Measurements from ENCODE around the gene PDE6H.

Gene PDE6H

DNA sequence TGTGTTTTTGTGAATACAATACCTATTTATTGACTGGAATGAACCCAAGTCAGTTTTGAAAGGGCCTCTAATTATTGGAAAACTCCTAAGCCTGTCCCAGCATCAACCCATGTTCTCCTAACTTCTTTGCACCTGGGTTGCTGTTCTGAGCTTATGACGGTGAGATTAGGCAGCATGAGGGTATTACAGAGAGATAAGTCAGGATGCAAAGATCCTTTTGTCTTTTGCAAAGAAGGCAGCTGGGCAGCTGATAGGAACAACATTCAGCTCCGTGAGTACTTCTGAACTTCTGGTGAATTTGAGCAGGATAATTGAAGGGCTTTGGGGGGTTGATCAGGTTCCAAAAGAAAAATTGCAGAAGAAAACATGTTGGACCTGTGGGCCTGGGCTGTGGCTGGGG lies at the start of gene PDE6H:
Gene PDE6H, plus strand, starts transcription at position 227 of the 400 bp plus-strand sequence. CDS start 4,971 bp downstream, outside the sequence.
- no peak for DNase-seq

DNA sequence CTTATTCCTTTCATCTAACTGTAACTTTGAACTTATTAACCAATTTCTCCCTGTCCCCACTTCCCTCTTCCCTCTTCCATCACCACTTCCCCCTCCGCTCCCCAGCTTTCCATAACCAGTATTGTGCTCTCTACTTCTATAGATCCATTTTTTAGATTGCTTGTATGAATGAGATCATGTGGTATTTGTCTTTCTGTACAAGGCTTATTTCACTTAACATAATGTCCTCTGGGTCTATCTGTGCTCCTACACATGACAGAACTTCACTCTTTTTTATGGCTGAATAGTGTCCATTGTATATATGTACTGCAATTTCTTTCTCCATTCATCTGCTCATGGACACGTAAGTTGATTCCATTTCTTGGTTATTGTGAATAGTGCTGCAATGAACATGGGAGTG lies 48.9 kb upstream of the PDE6H start:
- no peak for DNase-seq

DNA sequence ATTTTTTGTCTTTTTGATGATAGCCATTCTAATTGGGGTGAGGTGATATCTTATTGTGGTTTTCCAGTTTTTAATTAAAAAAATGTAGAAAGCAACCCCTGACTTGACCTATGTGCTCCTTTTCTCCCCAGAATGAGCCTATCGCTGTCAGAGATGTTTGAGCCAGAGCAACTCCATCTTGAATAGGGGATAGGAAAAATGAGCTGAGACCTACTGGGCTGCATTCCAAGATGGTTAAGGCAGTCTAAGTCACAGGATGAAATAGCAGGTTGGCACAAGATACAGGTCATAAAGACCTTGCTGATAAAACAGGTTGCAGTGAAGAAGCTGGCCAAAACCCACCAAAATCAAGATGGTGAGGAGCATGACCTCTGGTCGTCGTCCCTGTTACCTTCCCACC lies 48.3 kb upstream of the PDE6H start:
- no peak for DNase-seq

GRCh38 chr12:14927267-14927666 lies 45.6 kb upstream of the PDE6H start:
- DNase-seq, result no peak

DNA sequence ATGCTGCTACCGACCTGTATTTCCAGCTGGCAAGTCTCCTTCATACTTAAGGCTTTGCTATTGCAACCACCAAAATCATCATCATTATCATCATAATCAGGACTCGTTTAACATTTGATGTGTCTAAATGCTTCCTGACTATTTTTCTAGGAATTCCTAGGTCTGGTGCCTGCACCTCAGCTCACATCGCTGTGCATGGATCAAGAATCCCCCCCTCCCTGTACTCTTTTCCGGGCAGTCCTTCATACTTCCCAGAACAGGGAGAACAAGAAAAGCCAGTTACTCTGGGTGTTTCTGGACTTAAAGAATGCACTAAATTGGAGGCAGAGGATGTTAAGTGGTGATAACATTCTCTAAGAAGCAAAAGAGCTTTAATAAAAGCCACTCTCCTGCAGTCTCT lies 43.9 kb upstream of the PDE6H start:
- DNase-seq, result no peak

DNA sequence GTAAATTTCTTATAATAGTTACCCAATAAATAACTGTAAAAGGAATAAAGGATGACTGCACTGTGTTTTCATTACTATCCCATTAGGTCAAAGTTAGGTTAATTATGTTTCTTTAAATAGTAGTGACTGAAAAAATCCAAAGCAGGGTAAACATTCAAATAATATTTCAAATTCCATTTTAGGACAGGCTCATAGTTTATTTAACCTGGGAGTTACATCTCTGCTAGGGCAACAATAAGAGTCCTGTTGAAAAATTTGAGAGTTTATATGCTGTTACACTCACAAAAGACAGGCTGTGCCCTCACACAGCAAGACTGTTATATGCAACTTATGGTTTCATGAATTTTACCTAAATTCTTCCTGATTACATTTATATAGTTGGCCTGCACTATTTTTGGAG lies 42.5 kb upstream of the PDE6H start:
- no peak for DNase-seq

DNA sequence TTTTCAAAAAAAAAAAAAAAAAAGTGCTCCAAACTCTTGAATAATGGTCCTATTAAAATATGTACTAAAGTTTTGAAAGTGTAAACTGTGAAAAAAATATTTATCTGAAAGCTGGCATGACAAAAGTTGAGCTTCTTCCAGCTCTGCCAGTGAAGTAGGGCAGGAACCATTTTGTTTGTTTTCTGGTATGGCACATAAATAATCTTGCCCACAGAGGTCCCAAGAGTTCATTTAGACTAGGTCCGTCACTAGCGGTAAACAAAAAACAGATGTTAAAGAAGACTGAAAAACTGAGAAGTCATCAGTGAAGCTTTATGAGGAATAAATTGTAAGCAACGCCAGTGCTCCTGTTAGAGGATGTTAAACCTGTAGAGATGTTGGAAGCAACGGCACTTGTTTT lies 41.5 kb upstream of the PDE6H start:
- no peak for DNase-seq

DNA sequence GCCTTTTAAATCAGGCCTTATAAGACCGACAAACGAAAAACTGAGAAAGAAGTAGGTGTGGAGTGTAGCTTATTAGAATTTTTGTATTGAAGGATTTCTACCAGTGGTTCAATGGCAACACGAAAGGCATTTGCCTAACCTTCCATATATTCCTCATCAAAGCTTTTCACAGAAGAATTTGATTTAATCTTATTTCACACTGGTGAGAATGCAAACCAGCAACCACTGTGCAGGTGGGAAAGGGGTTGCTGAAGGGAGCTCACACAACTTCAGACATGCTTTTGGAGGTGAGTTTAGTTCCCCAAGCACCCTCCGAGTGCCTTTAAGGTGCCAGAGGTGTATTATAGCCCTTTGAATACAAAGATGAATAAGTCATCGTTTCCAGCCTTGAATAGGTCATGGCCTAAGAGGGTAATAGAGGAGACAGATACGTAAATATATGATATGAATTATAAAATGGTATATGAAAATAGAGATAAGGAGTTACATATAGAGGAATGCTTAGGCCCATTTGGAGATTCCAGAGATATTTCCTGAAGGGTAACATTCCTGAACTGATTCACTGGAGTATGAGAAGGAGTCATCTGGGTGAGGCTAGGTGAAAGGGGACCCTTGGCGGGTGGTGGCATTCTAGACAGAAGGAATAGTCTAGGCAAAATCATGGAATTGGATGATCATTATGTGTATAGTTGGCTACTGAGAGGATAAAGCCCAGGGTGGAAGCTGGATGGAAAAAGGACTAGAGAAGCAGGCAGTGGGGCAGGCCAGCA lies 40.9 kb upstream of the PDE6H start:
- DNase-seq, result no peak

GRCh38 chr12:14934511-14934910 lies 38.3 kb upstream of the PDE6H start:
- no peak for DNase-seq

- DNase-seq, result no peak
These were observed 37.8 kb upstream of the PDE6H start for GRCh38 chr12:14935031-14935430.

GRCh38 chr12:14936224-14936861 lies 36.5 kb upstream of the PDE6H start:
- no peak for DNase-seq

- DNase-seq, result no peak
These were observed 35.8 kb upstream of the PDE6H start for GRCh38 chr12:14937014-14937413.

- no peak for DNase-seq
These were observed 35.2 kb upstream of the PDE6H start for GRCh38 chr12:14937689-14938088.

DNA sequence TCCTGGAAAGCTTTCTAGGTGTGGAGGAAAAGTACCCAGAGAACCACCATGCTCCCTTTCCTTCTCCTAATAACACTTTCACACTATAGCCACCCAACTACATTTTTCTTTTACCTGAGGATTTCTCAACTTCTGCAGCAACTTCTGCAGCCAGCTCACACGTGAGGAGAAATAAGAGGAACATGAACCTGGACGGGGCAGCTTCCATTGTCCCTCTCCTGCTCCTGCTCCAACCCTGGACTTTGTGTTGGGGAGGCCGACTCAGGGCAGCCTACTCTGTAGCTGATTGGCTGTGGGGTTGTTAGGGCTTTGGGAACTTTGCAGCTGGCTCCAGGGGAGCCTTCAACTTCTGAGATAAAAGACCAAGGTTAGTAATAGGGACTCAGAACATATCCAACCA lies 34.5 kb upstream of the PDE6H start, which contains the start of gene ERP27:
Gene ERP27, minus strand, starts transcription at position 237 of the 400 bp plus-strand sequence. Its CDS starts 29 bp downstream, at position 208.
- no peak for DNase-seq

GRCh38 chr12:14941369-14941768 lies 31.5 kb upstream of the PDE6H start:
- DNase-seq, result no peak

GRCh38 chr12:14942196-14942931 lies 30.5 kb upstream of the PDE6H start:
- no peak for DNase-seq

DNA sequence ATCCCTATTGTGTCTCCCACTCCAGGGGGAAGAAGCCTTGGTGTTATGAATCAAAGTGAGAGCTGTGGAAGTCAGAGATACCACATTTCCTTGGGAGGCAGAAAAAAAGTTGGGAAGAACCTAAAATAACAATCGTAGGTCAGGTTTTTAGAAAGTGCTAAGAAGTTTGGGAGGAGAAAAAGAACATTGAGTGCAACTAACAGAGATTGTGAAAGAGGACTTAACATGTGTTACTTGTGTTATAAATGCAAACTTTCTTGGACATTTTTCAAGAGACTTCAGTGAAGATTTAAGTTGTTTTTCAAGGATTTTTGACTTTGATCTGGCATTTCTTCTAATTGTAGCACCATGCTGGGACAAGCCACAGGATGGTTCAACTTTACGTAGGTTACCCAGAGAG lies 26.7 kb upstream of the PDE6H start:
- no peak for DNase-seq

DNA sequence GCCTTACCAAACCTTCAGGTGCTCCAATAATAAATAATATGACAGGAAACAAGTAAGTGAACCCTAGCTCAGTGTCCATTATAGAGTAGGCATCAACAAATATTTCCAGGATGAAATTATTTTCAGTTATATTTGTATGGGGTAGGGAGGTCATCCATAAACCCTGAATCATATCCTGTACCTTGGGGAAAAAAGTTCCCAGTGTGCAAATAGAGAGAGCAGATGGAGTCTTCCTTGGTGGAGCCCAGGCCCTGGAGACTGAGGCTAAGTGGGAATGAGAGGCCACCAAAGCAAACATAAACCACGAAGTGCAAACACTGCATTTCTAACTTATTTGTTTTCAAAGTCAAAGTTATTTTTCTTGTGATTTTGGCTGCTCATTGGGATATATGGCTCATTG lies 26.0 kb upstream of the PDE6H start:
- DNase-seq, result no peak

DNA sequence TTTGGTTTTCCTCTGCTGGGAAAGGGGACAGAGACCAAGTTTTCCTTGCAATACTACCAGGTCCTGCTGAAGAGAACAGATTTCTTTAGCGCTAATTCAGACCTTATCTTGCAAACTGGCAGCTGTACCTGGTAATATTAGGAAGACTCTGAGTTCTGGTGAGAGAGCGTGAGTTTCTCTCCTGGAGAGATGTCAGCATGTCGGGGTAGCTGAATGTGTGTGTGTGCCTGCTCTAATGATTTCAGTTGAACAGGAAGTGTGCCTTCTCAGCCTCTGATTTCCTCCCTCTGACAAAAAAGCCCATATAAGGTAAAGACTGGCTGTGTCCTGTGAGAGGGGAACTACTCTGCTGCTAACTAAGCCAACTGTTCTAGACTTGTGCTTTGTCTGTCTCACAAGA lies 24.2 kb upstream of the PDE6H start:
- no peak for DNase-seq

DNA sequence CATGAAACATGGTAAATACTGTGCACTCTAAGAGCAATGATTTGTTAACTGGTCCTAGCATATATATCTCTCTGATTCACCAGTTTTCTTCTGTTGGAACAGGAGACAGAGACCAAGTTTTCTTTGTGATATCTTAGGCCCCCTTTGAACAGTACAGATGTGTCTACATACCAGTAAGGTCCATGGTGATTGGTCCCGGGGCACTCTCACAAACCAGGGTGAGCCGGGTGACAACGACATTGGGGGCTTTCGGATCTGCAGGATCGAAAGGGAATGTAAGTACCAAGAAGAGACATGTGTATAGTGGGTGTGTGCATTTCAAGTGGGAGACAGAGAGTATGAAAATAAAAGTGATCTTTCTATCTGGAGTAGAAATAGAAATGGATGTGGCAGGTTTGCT lies 23.2 kb upstream of the PDE6H start:
- DNase-seq, result no peak

- DNase-seq, result no peak
These were observed 22.4 kb upstream of the PDE6H start for GRCh38 chr12:14950421-14950820.

GRCh38 chr12:14950982-14951746 lies 21.7 kb upstream of the PDE6H start:
- DNase-seq, result no peak

- DNase-seq, result no peak
These were observed 21.0 kb upstream of the PDE6H start for GRCh38 chr12:14951851-14952250.
